ENCODE data around the gene RALGAPA1.
"Not testable (repeated sequence)": the region's sequence is repeated elsewhere in the genome, so short reads cannot be mapped to it uniquely, and the experiment has no call there.

The RALGAPA1 gene

DNA sequence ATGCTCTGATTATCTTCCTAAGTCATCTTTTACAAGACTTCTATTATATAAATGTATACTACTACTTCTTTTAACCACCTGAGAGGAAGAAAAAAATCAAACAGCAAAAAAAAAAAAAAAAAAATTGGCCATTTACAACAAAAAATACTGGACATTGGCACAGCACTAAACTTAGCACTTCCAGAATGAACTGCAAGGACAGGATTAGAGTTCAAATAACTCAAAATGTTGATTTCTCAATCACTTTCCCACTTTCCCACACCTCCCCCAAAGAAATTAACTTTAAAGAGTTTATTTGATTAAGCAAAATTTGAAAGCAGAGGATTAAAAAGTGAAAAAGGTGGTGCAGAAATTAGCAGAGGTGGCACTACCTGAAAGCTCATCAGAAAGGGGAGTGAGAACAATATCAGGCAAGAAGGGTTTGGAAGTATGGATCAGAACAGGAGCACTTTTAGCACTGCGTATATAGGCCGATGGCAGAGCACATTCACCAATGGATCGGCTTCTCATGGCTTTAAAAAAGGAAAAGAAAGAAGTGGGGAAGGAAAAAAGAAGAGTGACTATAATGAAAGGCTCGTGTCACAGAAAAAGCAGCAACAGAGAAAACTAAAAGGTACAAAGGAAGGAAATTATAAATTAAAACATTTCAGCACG is 109.2 kb downstream of the RALGAPA1 start:
- DNase-seq (ENCODE audit: low spot score) = no peak

DNA sequence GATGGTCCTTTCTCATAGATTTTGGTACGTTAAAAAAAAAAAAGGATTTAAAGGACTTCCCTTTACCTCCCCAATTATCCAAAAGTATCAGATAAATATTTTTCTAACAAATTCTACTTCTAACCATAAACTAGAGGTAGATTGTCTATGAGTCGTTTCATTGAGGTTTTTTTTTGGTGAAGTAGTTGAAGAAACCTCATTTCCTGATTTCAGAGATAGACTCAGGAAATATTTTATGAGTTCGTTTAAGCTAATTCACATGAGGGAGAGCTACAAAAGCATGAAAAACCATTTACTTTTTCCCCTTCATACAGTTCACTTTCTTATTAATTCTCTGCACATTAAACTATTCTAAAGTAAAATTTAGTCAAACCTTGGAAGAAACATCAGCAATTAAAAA is 112.5 kb downstream of the RALGAPA1 start:
- DNase-seq (ENCODE audit: low spot score) = no peak

DNA sequence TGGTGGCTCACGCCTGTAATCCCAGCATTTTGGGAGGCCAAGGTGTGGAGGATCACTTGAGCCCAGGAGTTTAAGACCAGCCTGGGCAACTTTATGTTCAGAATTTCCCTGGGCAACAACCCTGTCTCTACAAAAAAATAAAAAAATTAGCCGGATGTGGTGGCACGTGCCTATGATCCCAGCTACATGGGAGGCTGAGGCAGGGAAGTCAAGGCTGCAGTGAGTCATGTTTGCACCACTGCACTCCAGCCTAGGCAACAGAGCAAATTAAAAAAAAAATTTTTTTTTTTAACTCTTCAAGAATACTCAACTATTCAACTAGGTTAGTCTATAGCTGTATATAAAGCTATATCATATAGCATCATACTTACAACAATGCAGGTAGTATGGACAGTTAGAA is 113.0 kb downstream of the RALGAPA1 start:
- no peak for DNase-seq (ENCODE audit: low spot score)

GRCh38 chr14:35695647-35696046 is 113.4 kb downstream of the RALGAPA1 start:
- DNase-seq (ENCODE audit: low spot score) = no peak

GRCh38 chr14:35695072-35695471 is 114.0 kb downstream of the RALGAPA1 start:
- DNase-seq (ENCODE audit: low spot score) = no peak

DNA sequence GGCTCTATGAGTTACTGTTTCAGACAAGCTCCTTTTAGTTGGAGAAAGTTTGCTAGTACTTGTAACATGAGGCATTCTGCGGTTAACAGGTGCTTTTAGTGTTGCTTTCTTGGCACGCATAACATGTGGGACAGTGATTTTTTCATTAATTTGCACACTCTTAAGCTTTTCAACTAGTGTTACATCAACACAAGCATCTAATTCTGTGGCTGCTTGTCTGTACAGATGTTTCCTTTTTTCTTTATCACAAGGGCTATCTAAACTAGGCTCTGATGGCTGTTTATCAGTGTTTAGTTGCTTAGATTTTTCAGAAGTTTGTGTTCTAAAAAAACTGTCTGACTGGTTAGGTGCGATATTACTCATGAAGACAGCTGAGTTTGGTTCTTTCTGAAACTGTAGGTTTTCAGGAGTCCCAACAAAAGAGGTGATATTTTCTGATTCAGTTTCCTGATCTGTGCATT is 120.1 kb downstream of the RALGAPA1 start:
- no peak for DNase-seq (ENCODE audit: low spot score)

DNA sequence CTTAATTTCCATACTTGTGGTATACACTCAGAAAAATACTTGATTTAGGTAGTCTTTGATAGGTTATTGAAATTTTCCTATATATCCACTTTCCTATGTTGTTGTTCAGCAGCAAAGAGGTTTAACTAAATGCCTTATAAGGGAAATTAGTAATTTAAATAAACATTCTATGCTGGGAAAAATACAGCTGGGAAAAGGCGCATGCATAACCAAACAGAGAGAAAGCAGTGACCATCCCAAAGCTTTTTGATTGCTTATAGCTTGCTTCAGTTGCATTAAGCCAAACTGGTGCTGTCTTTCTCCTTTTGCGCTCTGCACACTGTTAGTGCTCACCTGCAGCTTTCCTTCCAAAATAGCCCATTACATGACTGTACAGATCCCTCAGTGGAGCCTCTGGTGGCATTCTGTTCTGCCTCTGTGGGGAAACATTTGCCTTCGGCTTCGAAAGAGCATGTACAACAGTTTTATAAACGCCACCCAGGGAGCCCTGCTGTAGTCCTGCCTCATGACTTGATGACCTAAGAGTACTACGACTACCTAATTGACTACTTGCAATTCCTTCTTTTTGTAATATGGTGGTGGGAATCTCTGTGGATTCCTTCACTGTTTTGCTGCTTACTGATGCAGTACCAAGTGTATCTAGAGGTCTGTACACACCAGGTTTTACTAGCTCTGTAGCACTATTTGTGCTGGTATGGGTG is 120.8 kb downstream of the RALGAPA1 start:
- no peak for DNase-seq (ENCODE audit: low spot score)

DNA sequence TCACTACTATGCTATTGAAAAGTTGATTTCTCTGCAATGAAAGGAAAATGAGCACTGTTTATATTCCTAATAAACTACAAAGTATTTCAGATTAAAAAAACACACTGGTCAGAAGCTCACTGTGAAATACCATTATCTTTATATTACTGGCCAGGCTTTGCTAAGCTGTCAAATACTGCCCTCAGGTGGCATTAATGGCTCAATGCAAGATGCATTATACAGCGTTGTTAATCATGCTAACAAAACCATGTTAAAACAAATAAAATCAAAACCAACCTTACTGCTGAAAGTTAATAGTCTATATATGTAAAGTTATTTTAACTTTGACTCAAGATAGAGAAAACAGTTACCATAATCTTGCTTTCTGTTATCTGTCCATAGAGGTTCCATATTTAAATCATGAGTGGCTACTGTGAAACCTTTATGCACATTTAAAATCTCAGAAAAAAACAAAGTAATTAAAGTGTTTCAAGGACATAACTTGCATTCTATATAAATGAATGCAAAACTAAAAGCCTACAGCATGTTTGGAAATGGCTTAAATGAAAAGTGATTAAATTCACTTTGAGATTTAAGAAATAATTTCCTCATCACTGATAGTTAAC is 121.7 kb downstream of the RALGAPA1 start:
- peak; percentile 49 for DNase-seq (ENCODE audit: low spot score)

- not testable (repeated sequence) for DNase-seq (ENCODE audit: low spot score)
These were observed 125.4 kb downstream of the RALGAPA1 start for GRCh38 chr14:35683688-35684087.

GRCh38 chr14:35682802-35683201 is 126.3 kb downstream of the RALGAPA1 start:
- no peak for DNase-seq (ENCODE audit: low spot score)

GRCh38 chr14:35678403-35679028 is 130.6 kb downstream of the RALGAPA1 start:
- DNase-seq (ENCODE audit: low spot score) = peak; percentile 26

- no peak for DNase-seq (ENCODE audit: low spot score)
These were observed 139.3 kb downstream of the RALGAPA1 start for GRCh38 chr14:35669782-35670181.

- no peak for DNase-seq (ENCODE audit: low spot score)
These were observed 142.6 kb downstream of the RALGAPA1 start for GRCh38 chr14:35666429-35667043.

DNA sequence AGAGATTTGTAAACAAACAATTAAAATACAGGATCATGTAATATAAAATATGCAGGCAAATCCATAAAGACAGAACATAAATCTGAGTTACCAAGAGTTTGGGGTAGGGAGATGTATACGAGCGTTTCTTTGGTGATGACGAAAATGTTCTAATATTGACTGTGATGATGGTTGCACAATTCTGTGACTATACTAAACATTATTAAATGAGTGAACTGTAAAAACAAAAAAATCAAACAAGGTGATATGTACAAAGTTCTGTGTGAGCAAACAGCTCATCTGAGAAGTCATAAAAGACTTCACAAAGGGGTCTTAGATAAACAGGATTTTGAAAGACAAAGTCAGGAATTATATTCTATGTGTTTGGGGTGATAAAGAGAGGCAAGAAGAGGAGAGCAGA is 147.2 kb downstream of the RALGAPA1 start:
- no peak for DNase-seq (ENCODE audit: low spot score)

DNA sequence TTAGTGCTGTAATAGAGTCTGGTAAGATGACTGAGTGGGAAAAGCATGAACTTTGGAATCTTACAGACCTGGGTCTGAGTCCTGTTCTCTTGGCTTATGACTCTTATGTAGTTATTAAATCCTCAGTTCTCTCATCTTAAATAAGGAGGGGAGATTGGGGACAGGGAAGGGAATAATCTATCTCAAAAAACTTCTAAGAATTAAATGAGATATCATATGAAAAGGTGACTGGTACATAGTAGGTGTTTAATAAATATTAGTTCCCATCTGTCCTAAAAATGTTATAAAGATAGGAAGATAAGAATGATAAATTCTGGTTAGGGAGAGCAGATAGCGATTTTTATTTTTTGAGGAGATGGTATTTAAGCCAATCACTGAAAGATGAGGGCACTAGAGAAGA is 156.1 kb downstream of the RALGAPA1 start:
- no peak for DNase-seq (ENCODE audit: low spot score)

GRCh38 chr14:35643513-35643912 is 165.6 kb downstream of the RALGAPA1 start:
- DNase-seq (ENCODE audit: low spot score) = no peak

DNA sequence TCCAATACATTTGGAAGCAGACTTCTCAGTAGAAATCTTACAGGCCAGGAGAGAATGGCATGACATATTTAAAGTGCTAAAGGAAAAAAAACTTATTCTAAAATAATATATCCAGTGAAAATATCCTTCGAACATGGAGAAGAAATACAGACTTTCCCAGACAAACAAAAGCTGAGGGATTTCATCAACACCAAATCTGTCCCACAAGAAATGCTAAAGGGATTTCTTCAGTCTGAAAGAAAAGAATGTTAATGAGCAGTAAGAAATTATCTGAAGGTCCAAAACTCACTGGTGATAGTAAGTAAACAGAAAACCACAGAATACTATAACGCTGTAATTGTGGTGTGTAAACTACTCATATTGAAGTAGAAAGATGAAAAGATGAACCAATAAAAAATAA is 171.2 kb downstream of the RALGAPA1 start:
- no peak for DNase-seq (ENCODE audit: low spot score)

- DNase-seq (ENCODE audit: low spot score) = no peak
These were observed 171.8 kb downstream of the RALGAPA1 start for GRCh38 chr14:35637269-35637668.

- DNase-seq (ENCODE audit: low spot score) = no peak
These were observed 176.4 kb downstream of the RALGAPA1 start for GRCh38 chr14:35632676-35633075.

DNA sequence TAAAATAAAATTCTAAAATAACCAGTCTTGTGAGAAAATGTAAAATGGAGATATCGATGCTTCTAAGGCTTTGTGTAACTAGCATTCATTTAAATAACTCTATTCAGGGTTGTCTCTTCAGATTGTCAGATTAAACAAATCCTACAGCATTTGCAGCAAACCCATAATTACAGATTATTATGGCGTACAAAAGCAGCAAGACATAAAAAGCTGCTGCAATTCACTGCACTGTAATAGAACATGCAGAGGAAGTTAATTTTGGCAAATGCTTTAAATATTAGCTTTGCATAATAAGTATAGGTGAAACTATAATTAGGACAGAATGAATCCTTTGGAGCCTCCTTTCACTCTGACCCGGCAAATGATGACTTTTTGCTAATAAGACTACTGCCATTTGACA is 176.8 kb downstream of the RALGAPA1 start:
- DNase-seq (ENCODE audit: low spot score) = no peak

- no peak for DNase-seq (ENCODE audit: low spot score)
These were observed 177.9 kb downstream of the RALGAPA1 start for GRCh38 chr14:35631071-35631805.

- no peak for DNase-seq (ENCODE audit: low spot score)
These were observed 180.1 kb downstream of the RALGAPA1 start for GRCh38 chr14:35628989-35629388.

All from D341Med (cell line).